H1 (cell line): ENCODE results near the gene GPD1. TPM values are rescaled to one million over a fixed set of nuclear protein-coding genes. Genes with fewer than 3 reads are reported as not detected.

Experiments used
- E2F6 ChIP-seq: IDR thresholded peaks from 2 replicates; pipeline ENCODE4 v1.6.1; 2012; ENCODE audit warnings: inconsistent platforms
- polyA plus RNA-seq, 7 experiments: library from polyadenylated mRNA; depleted of rRNA in 3 of 7; stranded (reverse) in 5 of 7; unstranded in 2 of 7; fragments of >200 nt in 5 of 7; fragments of 200-250 nt in 2 of 7; gene quantifications; 1 replicate in 5 of 7; 2 replicates in 1 of 7; 4 replicates in 1 of 7; pipeline versions ENCODE4 v1.2.1 to v1.2.3, GENCODE V29; 2011 to 2013; ENCODE audit warnings: missing spikeins in 2 of 7, mixed read lengths in 2 of 7
- total RNA-seq: library from RNA; stranded (reverse); fragmentation: NEBNext Ultra II Directional; extraction: Animal tissue kit (Norgen Biotek cat#: 25700); gene quantifications from 2 replicates; pipeline ENCODE4 v1.2.1, GENCODE V29; 2021

GPD1 gene
- total and polyA plus RNA-seq, 2 of the 8 experiments (the other 6 are each of a cell fraction or from before 2014, with no cell fraction given): 0.45 to 0.74 TPM

GRCh38 chr12:50119387-50119786, 15.6 kb downstream of the GPD1 start (continued):
- TF ChIP-seq E2F6: no peak
